ENCODE measurements around the gene PCDH9.

GRCh38 chr13:66359393-66359792, 870.7 kb downstream of the PCDH9 start:
- TF ChIP-seq CTCF (IDR thresholded peaks at IDR 0.05; ENCODE audit: insufficient read depth, low read length, poor library complexity, severe bottlenecking) (no peak), EZH2phosphoT487 (conservative IDR thresholded peaks at IDR 0.05; ENCODE audit: low read length) (no peak)

Measured in SU-DHL-6 (cell line).